NCI-H128 (cell line): ENCODE results near the gene STEAP2.

ENCODE experiments used
- DNase-seq: peaks from one replicate; lab custom pipeline; 2025; ENCODE audit not compliant: unreplicated experiment; lab: John Stamatoyannopoulos, UW

Gene STEAP2

DNA sequence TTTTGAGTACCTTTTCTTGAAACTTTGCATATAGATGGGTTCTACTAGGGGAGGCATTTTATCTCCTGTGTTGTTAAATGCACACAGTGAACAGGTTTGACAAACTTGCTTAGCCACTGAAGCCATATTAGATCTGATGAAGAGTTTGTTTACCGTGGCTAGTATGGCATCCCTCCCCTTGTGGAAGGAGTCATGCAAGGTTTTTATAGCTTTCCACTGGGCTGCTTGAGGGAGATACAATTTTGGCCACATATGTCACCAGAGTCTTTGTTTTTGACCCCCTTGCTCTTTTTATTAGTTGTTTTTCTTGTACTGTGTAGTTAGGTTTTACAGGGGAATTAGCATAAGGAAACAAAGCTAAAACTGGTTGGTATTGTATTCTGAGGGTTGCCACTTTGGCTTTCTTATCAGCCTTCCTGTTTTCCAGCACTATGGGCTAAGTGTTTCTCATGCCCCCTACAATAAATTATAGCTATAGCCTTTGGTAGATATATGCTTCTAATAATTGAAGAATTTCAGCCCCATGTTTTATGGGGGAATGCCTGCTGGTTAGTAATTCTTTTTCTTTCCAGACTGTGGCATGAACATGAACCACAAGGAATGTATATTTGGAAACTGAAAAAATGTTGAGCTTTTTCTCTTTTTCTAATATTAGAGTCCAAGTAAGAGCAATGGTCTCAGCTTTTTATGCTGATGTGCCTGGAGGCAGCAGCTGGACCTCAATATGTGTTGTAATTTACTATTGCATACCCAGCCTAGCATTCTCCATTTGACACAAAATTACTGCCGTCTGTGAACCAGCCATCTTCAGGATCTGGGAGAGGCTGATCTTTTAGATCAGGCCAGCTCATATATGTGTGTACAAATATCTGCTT, 18.4 kb upstream of the STEAP2 start:
- no peak for DNase-seq

DNA sequence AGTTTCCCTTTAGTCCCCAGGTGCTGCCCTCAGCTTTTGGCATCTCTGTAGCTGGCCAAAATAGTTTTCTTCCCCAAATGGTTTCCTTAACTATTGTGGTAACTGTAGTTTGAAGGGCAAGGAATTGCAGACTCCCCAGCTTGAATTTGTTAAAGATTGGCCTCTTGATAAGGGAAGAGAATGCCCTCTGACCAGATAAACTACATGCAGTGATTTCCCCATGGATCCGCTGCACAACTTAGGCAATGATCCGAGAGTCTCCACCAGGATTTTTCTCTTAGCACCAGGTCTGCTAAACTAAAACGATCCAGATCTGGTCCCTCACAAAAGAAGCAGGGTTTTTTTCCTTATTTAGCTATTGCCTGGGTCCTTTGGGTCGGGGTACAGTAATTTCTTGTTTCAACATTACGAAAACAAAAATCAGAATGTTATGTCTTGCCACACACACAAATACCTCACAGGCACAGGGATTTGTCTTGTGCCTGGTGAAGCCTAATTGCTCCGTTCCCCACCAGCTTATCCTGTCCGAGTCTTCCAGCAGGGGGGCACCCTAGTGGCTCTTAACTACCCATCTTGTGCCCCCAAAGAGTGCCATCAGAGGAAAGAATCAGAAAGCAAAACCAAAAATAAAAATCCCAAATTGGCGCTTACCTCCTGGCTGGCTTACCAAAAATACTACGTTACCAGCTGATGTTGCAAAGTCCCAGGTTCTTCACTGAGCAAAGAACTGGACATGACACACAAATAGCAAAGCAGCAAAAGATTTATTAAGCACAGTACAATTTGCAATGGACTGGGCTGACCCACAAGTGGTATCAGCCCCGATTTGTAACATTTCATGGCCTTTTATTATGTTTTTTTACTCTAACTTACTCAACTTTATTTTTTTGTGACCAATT, 16.4 kb upstream of the STEAP2 start:
- DNase-seq = no peak

DNA sequence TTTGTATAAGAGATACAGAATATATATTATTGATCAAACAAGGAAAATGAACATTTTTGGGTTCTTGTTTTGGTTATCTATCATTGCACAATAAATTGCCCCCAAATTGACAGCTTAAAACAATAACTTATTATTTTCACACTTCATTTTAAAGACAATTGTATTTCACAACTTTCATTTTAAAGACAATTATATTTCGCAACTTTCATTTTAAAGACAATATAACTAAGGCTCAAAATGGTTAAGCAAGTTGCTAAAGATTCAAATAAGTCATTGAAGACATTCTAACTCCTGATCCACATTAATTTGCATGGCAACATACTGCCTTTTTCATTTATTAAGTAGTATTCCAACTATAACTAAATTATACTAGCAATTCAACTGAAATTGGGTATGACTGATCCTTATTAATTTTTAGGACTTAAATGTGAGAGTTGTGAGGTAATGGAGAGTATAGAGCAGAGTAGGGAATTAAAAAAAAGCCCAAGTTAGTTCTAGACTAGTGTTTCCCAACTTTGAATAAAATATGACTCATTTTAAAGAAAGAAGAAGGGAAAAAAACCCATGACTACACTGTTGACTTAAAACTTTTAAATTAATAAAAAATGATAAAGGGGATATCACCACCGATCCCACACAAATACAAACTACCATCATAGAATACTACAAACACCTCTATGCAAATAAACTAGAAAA, 9.9 kb upstream of the STEAP2 start:
- no peak for DNase-seq

DNA sequence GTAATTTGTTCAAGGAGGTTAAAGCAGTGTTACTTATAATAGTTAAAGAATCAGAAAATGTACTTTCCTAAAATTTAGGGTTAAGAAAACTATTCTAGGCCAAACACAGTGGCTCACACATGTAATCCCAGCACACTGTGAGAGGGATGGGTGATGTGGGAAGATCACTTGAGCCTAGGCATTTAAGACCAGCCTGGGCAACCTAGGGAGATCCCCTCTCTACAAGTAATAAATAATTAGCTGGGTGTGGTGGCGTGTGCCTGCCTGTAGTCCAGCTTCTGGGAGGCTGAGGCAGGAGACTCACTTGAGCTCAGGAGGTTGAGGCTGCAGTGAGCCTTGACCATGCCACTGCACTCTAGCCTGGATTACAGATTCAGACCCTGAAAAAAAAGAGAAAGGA, 3.6 kb upstream of the STEAP2 start:
- no peak for DNase-seq

DNA sequence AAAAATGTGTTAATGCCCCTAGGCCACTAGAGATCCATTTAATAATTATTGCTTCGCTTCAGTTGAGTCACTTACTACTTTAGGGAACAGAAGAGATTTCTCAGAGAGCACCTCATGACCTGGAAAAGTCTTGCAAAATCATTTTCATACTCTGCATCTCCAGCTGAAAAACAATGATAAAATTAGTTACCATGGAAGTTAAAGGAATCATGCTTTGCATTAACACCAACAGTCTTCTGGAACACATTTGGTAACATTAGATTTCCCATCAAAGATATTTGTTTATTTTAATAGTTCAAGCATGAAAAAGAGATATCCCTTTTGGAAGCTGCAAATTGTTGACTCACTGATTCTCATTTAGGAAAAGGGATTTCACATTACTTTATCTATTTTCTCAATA, 1.8 kb upstream of the STEAP2 start:
- no peak for DNase-seq

DNA sequence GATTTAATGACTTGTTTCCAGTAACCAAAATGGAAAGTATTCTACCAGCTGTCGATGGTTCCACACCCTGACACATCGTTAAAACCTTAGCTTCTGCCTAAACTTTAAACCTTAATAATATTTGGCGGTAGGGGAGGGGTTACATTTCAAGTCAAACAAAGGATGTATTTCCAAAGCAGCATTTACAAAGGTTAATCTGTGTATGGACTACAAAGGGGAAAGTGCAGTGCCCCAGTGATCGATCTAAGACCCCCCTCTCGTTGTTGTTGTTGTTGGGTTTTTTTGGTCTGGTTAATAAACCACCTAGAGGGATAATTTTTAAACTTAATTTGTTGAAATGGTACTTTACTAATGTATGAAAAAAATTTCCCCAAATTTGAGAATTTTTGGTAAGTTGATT, 1.1 kb upstream of the STEAP2 start:
- no peak for DNase-seq

DNA sequence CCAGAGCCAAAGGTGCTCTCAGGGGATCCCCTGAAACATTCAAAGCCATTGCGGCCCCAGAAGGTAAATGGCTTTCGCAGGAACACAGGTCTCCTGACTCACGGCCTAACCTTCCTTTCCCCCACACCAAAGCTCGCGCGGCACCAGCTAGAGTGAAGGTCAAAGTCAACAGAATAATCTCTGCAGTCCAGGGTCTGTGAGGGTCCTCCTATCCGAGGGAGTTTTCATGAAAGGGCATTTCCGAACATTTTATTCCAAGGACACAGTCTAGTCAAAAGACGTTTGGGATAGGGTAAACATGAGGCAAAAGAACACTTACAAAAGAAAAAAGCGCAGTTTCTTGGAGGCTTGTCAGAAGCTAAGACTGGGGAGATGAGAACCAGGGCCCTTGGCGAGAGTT, 559 bp upstream of the STEAP2 start:
- DNase-seq = no peak

DNA sequence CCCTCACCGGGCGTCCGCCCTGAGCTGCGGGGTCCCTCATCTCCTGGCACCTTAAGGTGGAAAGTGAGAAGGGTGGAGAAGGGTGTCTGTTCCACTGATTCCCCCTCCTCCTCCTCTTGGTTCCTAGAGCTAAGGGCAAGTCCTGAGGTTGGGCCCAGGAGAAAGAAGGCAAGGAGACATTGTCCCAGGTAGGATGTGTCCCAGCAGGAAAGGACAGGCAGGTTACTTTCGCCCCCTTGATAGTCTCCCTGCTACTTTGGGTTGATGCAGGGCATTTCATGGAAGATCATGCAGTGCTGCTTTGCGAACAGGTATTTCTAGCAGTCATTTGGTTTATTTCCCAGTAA, 582 bp downstream of the STEAP2 start:
- no peak for DNase-seq

DNA sequence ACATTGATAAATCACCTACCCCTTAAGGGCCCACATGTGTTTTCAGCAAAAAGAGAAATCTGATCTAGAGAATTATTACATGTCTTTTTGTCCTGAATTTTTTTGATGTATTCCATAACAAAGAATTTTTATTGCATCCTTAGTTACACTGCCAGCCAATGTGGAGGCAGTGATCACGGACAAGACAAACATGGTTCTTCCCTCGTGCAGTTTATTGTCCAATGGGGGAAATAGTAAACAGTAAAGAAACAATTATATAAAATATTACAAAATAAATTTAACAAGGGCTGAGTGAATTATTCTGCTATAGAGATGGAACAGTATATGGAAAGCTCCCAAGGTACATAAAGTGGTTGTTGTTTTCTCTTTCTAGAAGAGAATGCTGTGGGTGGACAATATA, 2.0 kb downstream of the STEAP2 start:
- no peak for DNase-seq

DNA sequence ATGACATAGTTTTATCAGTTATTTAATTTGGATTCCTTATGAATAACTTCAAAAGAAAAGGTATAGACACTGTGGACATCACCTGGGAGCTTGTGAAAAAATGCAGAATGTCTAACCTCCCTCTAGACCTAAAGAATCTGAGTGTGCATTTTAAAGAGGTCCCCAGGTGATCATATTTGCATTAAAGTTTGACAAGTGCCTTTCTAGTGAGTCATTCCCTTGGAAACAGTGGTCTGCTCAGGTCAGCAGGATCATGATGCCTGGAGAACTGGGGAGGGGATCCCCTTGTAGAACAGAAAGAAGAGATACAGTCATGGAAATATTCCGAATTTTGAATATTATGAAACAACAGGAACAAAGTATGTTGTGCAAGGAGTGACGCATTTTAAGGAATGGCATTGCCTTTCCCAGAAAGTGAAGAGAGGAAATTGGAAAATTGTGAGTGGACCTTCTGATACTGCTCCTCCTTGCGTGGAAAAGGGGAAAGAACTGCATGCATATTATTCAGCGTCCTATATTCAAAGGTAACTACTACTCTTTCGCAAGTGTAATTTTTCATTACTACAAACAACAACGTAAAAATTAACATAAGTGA, 4.6 kb downstream of the STEAP2 start:
- DNase-seq = no peak

DNA sequence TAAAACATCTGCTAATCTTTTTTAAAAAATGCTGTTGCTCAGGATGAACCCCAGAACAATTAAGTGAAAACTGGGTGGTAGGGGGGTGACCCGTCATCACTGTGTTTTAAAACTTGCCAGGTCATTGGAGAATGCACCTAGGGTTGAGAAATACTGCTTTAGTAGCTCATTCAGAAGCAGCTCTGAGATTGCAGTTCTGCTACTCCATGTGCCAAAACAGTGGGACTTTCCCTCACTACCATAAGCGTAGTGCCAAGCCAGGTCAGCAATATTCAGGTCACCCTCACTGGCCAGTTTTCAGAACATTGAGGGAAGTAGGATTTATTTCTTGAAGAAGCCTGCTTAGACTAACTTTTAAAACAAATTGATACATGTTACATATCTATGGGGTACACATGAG, 5.2 kb downstream of the STEAP2 start:
- no peak for DNase-seq

DNA sequence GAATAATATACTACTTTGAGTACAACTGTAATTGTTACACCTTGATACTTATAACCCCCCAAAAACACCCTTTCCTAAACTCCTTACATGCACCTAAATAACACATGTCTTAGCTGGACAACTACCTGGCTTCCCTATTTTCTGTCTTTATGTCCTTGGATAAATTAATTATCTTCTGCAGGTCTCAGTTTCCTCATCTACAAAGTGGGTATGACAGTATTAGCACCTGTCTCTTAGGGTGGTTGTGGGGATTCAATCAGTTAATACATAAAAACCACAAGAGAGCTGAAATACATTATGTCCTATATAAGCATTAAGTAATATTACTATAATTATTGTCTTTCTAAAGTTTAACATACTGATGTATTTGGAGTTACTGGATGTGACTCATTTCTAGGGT, 10.8 kb downstream of the STEAP2 start:
- no peak for DNase-seq

DNA sequence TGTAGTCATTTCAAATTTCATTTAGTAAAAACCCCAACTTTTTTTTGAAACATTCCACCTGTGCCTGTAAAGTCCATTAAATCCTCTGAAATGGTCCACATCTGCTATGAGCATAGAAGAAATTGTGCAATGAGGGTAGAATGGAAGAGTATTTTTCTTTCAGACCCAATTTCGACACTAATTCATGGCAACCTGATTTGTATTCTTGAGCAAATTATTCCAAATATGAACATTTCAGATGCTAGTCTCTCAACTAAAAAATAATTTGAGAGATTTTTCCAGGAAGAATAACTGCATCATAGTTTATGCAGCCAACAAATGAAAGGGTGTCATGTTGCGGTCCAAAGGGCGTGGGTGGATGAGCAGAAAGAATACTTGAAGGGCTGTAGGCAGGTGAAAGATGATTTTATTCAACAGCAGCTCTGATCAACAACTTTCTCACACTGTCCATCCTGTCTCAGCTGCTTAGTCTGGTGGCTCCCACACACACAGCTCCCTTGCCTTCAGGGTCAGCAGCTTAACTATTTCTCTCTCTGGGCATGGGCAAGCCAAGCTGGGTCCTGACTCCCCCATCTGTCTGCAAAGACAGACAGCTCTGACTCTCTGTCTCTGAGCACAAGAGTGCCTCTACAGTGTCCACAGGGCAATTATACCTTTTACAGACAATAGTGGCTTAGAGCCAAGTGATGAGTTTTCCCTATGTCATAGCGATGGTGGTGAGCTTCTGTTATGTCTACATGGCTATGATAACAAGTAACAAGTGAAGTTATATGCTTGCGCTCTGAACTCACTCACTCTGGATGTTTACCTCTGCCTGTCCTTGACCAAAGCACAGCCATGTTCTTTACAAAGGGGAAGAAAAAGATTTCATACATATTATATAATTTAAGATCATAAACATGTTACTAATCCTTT, 11.5 kb downstream of the STEAP2 start:
- no peak for DNase-seq

DNA sequence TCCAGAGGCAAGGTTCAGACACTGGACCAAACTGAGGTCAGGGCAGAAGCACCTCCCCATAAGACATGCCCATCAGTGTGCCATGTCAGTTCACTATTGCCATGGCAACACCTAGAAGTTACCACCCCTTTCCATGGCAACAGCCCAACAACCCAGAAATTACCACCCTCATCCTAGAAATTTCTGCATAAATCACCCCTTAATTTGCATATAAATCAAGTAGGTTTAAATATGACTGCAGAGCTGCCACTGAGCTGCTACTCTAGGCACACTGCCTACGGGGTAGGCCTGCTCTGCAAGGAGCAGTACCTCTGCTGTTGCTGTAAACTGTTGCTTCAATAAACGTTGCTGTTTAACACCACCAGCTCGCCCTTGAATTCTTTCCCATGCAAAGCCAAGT, 12.7 kb downstream of the STEAP2 start:
- DNase-seq = no peak

DNA sequence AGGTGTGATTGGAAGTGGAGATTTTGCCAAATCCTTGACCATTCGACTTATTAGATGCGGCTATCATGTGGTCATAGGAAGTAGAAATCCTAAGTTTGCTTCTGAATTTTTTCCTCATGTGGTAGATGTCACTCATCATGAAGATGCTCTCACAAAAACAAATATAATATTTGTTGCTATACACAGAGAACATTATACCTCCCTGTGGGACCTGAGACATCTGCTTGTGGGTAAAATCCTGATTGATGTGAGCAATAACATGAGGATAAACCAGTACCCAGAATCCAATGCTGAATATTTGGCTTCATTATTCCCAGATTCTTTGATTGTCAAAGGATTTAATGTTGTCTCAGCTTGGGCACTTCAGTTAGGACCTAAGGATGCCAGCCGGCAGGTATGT, 13.6 kb downstream of the STEAP2 start:
- DNase-seq = no peak

DNA sequence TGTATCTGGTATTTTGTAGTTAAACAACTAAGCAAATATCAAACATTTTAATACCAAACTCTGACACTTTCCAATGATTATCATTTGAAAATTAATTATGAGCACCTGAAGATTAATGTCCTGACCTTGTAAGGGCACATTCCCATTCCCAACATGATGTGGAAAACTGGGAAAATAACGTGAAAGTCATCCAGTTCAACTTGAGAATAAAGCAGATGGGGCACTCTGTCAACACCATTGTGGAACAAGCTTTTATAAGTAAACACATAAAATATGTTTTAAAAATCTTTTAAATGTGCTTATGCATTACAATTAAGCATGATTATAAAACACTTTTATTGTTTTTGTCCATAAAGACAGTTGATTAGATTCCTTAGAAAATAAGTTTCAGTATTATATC, 14.1 kb downstream of the STEAP2 start:
- no peak for DNase-seq

DNA sequence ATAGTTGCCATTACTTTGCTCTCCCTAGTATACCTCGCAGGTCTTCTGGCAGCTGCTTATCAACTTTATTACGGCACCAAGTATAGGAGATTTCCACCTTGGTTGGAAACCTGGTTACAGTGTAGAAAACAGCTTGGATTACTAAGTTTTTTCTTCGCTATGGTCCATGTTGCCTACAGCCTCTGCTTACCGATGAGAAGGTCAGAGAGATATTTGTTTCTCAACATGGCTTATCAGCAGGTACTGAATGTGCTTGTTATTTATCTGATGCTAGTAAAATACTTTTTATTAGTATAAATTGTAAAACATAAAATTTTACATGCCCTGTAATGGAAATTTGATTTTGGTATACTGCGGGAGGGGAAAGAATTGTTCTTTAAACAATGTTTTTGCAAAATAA, 15.7 kb downstream of the STEAP2 start:
- no peak for DNase-seq

DNA sequence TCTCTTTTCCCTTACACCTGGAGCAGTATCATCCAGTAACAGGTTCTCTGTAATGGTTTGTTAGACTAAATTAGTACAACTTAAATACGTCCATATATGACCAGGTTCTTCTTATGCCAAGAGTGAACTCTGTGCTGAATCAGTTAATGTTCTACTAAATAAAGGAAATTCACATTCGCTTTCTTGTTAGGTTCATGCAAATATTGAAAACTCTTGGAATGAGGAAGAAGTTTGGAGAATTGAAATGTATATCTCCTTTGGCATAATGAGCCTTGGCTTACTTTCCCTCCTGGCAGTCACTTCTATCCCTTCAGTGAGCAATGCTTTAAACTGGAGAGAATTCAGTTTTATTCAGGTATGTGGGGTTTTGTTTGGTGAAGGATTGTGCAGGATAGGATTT, 18.1 kb downstream of the STEAP2 start:
- no peak for DNase-seq

DNA sequence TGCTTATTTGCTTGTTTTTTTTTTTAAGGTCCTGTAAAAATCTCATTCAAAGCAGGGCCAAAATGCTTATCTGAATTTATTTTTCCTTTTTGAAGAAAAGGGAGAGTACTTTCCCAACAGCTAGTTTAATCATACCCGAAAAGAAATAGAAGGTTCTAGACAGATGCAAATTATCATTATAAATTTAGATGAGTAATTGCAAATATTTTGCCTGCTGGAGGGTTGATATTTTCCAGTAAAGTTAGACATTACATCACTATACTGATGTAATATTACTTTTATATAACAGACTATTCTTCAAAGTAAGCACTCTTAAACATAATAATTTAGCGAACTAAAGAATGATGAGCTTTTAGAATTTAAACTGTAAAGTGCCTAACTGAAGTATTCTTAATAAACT, 19.3 kb downstream of the STEAP2 start:
- no peak for DNase-seq

DNA sequence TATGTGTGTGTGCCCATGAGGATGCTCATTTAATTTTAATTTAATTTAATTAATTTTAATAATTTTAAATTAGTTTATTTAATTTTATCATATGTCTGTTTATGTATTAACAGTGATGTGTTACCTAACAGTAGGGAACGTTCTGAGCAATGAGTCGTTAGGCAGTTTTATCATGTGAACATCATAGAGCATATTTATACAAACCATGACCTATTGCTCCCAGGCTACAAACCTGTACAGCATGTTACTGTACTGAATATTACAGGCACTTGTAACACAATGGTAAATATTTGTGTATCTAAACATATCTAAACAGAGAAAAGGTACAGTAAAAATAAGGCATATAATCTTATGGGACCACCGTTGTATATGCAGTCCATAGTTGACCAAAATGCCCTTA, 19.8 kb downstream of the STEAP2 start:
- no peak for DNase-seq
